Retina (tissue), 1 donor: Measurements from ENCODE around the gene CAMKK1.
A peak's percentile ranks its signal among the peaks of the same experiment; 100 is the strongest.

ENCODE experiments used
- DNase-seq: peaks from one replicate; pipeline ENCODE4 v3.0.0-alpha.2; 2016

The CAMKK1 gene

GRCh38 chr17:3843935-3844516 lies 48.8 kb downstream of the CAMKK1 start:
- DNase-seq, result no peak

- no peak for DNase-seq
Measured at GRCh38 chr17:3838206-3838605, 54.6 kb downstream of the CAMKK1 start.

- no peak for DNase-seq
Measured at GRCh38 chr17:3836551-3836950, 56.3 kb downstream of the CAMKK1 start.

GRCh38 chr17:3835410-3836229 lies 57.2 kb downstream of the CAMKK1 start:
- DNase-seq, result no peak

GRCh38 chr17:3834811-3835210 lies 58.0 kb downstream of the CAMKK1 start:
- DNase-seq, result no peak

- no peak for DNase-seq
Measured at GRCh38 chr17:3828852-3829232, 64.0 kb downstream of the CAMKK1 start.

GRCh38 chr17:3828151-3828851 lies 64.6 kb downstream of the CAMKK1 start:
- DNase-seq, result no peak

GRCh38 chr17:3827124-3827773 lies 65.6 kb downstream of the CAMKK1 start:
- peak; percentile 14 for DNase-seq

GRCh38 chr17:3826191-3826590 lies 66.7 kb downstream of the CAMKK1 start:
- DNase-seq, result no peak

- DNase-seq, result no peak
Measured at GRCh38 chr17:3821101-3821500, 71.8 kb downstream of the CAMKK1 start.

GRCh38 chr17:3818786-3819185 lies 74.1 kb downstream of the CAMKK1 start:
- no peak for DNase-seq

GRCh38 chr17:3817851-3818605 lies 74.8 kb downstream of the CAMKK1 start:
- no peak for DNase-seq

- no peak for DNase-seq
Measured at GRCh38 chr17:3815925-3816324, 76.9 kb downstream of the CAMKK1 start.

- DNase-seq, result no peak
Measured at GRCh38 chr17:3815122-3815521, 77.7 kb downstream of the CAMKK1 start.

GRCh38 chr17:3814361-3814760 lies 78.5 kb downstream of the CAMKK1 start:
- no peak for DNase-seq

- no peak for DNase-seq
Measured at GRCh38 chr17:3813171-3813570, 79.7 kb downstream of the CAMKK1 start.

- DNase-seq, result no peak
Measured at GRCh38 chr17:3812771-3813170, 80.1 kb downstream of the CAMKK1 start.

GRCh38 chr17:3812284-3812683 lies 80.6 kb downstream of the CAMKK1 start:
- no peak for DNase-seq
